ENCODE data around the gene KIAA0586.
"Not testable (repeated sequence)": the region's sequence is repeated elsewhere in the genome, so short reads cannot be mapped to it uniquely, and the experiment has no call there.

KIAA0586 gene

DNA sequence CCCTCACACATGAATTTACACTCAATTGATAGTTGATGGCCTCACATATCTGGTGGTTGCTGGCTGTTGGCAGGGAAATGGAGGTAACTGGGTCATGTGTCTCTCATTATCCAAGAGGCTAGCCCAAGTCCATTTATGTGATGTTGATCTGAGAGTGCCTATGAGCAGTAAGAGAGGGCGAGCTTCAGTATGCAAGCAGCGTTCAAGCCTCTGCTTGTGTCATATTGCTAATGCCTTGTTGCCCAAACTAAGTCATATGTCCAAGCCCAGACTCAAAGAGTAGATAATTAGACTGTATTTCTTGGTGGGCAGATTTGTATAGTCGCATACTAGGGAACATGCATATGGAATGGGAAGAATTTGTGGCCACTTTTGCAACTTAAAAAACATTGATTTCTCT is 126.4 kb downstream of the KIAA0586 start:
- DNase-seq: no peak

DNA sequence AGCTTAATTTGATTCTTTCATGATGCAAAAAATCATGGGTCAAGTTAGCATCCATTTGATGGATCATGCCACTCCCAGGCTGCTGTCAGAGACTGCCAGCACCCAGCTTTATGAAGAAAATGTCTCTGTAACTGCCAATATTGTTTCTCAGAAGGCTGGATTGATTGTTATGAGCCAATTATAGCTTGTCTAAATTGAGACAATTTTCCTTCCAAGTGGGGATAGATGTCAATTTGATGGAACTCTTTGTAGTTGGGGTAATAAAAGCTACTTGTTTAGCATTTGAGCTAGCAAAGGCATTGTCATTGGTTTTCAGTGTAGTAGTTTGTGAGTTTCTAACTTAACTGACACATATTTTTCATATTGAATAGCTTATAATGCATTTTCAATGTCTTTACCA is 128.1 kb downstream of the KIAA0586 start:
- no peak for DNase-seq

DNA sequence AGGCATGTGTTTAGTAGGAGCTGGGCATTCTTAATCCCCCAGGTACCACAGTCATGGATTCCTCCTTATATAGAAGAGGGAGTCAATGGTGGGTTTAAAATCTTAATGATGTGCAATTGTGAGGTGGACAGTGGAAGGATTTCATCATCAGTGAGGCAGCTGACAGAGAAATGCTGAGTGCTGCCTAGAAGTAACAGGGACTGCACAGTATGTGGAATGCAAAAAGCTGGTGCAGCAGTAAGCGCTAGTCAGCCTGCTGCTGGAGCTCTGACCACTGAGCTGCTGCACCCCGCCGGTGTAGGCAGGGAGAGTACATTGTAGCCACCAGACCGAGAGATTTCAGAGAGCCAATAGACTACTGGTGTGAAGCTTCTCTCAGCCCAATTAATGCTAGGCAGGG is 129.7 kb downstream of the KIAA0586 start:
- DNase-seq: no peak

DNA sequence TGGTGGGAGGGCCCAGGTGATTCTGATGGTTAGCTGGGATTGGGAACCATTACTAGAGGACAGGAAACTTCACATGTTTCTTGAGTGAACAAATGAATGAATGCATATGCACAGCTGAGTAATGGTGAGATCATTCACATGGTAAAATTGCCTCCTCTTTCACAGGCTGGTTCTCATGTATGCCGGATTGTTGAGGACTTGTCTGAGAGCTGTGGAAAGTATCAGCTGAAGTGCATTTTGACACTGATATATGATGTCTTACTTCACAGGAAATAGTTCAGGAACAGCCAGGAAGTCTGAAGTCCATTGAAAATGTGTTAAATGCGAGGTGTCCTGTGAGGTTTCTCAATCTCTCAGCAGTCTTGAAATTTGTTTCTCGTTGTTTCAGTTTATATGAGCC is 132.7 kb downstream of the KIAA0586 start:
- peak; percentile 32 for DNase-seq

DNA sequence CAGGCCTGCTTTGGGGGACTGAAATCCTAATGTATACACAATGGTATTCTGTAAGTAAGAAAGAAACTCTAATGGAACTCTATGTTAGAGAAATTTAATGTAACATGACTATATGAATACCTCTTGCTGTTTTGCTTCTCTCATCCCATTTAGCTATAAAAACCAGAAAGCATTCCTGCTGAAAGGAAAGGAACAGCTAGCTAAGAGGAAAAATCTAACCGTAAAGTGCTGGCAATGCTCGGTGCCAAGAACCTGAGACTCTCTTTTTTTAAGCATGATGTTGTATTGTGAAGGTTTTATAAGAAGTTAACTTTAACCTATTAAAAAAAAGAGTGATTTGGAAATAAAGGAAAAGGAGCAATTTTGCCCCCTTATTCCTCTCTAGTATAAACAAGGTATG is 134.6 kb downstream of the KIAA0586 start:
- no peak for DNase-seq

DNA sequence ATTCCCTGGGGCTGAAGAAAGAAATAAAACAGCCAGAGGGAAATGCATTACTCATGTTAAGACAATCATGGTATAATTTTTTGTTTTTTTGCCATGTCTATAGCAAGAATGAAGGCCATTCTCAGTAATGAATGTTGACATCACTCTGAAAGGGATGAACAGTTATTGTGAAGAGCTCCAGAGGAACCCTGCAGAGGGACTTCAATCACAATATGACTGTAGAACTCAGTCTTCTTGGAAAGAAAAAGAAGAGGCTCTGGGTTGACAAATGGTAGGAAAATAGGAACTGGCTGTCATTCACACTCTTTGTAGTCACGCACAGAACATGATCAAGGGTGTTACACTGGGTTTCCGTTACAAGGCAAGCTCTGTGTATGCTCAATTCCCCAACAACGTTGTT is 136.5 kb downstream of the KIAA0586 start:
- no peak for DNase-seq

DNA sequence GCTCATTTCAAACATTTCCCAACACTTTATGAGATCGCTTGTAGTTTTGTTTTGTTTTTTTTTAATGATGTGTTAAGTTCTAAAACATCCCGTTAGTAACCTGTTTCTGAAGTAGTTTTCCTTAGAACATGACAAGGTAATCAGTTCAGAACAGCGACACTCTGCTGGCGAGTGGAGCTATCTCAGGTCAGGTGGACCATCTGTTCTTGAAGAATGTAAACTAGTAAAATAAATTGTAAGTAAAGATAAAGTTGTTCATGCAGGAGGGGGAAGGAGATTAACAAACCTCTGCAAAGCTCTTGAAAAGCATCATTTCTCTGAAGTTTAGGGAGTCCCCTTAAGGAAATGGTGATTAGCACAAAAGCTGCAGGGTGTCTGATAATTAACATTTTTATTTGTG is 138.3 kb downstream of the KIAA0586 start:
- DNase-seq: no peak

- peak; percentile 13 for DNase-seq
Observed at GRCh38 chr14:58566979-58567378, 139.5 kb downstream of the KIAA0586 start.

- no peak for DNase-seq
Observed at GRCh38 chr14:58568322-58568721, 140.8 kb downstream of the KIAA0586 start.

DNA sequence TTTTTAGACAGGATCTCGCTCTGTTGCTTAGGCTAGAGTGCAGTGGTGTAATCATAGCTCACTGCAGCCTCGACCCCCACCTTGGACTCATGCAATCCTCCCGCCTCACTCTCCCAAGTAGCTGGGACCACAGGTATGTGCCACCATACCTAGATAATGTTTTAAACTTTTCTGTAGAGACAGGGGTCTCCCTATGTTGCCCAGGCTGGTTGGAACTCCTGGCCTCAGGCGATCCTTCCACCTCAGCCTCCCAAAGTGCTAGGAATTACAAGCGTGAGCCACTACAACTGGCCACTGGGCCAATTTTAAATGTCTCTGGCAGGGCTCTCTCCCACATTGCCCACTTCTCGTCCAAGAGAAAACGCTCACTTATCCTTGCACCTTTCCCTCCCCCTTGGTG is 143.7 kb downstream of the KIAA0586 start:
- no peak for DNase-seq

DNA sequence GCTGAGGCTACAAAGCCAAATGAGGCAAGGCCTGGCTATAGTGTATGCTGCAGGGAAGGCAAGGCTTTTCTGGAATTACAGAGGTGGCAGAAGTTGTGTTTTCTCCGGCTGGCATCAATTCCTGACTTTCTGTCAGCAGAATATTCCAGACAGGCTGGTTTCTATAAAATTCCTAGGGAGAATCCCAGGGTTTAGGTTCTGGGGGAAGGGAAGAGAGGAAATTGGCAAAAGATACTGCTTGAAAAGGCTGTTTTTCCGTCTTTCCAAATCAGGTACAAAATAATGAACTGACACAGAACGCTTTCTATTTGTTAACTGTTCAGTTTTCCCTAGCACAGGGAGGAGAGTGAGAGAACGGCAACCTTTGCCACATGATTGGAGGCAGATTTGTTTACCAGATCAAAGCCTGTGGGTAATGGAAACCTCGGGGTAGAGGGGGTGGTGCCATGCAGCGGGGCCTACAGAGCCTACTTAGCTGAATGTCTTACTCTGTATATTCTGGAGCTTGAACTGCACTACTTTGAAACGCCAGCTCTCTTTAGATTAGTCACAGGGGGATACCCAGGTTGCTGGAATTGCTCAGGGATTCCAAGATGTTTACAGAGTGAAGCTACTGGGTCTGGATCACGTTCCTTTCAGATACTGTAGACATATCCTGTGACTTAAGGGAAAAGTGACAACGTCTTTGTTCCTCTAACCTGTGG is 144.4 kb downstream of the KIAA0586 start:
- DNase-seq: no peak

- no peak for DNase-seq
Observed at GRCh38 chr14:58572473-58572853, 144.9 kb downstream of the KIAA0586 start.

- DNase-seq: no peak
Observed at GRCh38 chr14:58572863-58573262, 145.3 kb downstream of the KIAA0586 start.

DNA sequence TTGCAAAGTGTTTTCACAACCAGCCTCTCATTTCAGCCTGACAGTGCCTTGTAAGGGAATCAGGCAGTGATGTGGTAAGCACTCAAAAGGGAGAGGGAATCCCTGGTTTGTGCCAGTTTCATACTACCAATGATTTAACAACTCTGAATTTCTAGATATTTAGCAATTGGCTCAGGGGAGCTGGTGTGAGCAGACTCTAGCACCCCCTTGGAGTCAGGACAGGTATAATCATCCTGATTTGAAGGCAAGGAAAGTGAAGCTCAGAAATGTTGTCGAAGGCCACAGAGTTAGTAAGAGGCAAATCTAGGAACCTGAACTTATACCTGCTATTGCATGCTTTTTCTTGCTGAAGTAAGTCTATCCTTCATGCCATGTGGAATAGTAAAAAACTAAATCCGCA is 147.1 kb downstream of the KIAA0586 start:
- no peak for DNase-seq

GRCh38 chr14:58575956-58576355 is 148.4 kb downstream of the KIAA0586 start:
- no peak for DNase-seq

DNA sequence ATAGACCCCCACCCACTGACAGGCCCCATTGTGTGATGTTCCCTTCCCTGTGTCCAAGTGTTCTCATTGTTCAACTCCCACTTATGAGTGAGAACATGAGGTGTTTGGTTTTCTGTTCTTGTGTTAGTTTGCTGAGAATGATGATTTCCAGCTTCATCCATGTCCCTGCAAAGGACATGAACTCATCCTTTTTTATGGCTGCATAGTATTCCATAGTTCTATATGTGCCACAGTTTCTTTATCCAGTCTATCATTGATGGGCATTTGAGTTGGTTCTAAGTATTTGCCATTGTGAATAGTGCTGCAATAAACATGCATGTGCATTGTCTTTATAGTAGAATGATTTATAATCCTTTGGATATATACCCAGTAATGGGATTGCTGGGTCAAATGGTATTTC is 152.5 kb downstream of the KIAA0586 start:
- not testable (repeated sequence) for DNase-seq

DNA sequence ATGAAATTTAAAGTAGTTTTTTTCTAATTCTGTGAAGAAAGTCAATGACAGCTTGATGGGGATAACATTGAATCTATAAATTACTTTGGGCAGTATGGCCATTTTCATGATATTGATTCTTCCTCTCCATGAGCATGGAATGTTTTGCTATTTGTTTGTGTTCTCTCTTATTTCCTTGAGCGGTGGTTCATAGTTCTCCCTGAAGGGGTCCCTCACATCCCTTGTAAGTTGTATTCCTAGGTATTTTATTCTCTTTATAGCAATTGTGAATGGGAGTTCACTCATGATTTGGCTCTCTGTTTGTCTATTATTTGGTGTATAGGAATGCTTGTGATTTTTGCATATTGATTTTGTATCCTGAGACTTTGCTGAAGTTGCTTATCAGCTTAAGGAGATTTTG is 153.9 kb downstream of the KIAA0586 start:
- DNase-seq: not testable (repeated sequence)

- DNase-seq: no peak
Observed at GRCh38 chr14:58584383-58584782, 156.9 kb downstream of the KIAA0586 start.

DNA sequence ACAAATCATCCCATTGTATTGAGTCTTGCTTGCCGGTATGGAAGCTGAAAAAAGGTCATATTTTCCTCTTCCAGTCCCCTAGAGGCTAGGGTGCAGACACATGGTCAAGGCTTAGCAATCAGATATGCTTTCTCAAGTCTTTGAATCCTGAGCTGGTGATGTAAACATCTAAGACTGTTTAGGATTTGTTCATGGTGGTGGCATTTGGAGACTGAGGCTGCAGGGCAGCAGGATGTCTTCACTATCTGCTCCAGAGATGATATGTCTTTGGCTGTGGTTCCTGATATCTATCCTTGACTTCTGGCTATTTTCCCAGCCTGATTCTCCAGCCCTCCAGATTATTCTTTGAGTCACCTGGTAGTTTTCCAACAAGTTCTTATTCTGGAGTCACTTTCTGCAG is 159.8 kb downstream of the KIAA0586 start:
- no peak for DNase-seq

GRCh38 chr14:58588321-58588720 is 160.8 kb downstream of the KIAA0586 start:
- not testable (repeated sequence) for DNase-seq

- no peak for DNase-seq
Observed at GRCh38 chr14:58593977-58594376, 166.5 kb downstream of the KIAA0586 start.

DNA sequence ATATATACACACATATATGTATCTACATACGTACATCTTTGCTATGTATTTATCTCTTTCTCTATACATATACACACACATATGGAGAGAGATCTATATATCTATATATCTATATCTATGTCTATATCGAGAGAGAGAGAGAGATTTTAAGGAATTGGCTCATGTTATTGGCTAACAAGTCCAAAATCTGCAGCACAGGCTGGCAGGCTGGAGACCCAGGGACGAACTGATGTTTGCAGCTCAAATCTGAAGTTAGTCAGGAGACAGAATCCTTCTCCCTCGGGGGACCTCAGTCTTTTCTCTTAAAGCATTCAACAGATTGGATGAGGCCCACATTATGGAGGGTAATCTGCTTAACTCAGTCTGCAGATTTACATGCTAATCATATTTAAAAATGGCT is 169.5 kb downstream of the KIAA0586 start:
- no peak for DNase-seq

DNA sequence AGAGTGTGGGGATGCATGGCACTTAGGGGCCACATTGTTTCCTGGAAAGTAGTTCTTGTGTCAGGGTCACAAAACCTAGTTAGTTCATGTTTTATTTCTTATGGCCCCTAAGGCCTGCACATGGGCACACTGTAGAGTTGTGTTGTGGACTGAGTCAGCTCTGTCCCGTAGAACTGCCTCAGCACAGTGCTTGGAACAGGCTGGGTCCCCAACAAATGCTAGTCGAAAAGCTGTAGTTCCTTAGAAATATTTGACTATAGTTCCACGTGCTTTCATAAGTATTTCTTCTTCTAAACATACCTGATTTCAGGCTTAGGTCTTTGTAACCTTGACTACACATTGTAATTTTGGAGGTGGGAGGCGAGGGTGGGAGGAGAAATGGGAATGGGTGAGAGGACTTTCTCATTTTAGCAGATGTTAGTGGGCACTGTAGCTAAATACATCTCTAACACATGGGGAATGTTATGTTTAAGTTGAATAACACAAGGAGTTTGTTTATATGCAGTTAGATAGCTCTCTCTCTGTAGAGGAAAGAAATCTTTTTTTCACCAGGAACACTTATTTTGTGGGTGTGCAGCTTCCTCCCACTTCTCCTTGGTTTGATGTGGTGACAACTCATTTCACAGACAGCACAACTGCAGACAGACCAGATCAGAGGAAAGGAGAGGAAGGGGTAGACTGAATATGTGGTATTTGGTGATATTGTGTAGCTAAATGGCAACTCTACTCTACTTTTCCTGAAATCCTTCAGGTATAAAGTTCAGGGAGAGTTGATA is 170.7 kb downstream of the KIAA0586 start:
- DNase-seq: no peak

DNA sequence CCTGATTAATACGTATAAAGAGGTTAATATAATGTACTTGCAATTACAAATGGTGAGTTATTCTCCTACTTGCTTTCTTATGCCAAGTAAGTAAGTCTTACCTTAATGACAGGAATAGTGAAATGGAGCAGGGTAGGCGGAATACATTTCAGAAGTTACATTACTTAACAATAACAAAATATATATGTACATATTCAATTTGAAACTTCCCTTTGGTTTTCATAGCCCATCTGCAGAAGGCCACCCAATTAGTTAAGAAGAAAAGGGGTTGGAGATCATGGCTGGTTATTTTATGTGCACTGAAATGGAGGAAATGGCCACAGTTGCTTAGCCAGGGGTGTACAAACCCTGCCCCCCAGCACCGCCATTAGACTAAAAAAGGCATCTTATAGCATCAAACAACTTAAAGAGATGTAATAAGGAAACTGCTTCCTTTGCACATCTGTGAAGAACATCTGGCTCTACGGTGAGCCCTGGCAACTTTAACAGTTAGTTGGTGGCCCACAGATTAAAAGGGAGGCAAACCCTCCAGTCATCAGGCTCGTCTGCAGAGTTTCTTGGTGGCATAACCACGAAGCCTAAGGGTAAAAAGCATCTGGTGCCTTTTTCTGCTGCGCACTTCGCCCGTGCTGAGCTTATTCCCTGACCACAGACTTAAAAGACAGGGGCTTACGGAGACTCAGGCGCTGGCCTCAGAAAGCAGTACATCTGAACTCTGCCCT is 171.4 kb downstream of the KIAA0586 start:
- no peak for DNase-seq

All from MV-4-11 (cell line).